HepG2 (cell line): ENCODE data around the gene PSMC3IP. TPM values are rescaled to one million over a fixed set of nuclear protein-coding genes. Genes with fewer than 3 reads are reported as not detected.
A peak's percentile ranks its signal among the peaks of the same experiment; 100 is the strongest.

ENCODE experiments used
- BORCS8-MEF2B ChIP-seq: sonication (generic); formaldehyde crosslinking; IDR thresholded peaks from 2 replicates; pipeline ENCODE4 v1.8.0; 2022; ENCODE audit warnings: mild to moderate bottlenecking, missing genetic modification reagents
- CCAR2 ChIP-seq: fragments of 200-400 bp; formaldehyde crosslinking; optimal IDR thresholded peaks from 2 replicates; pipeline ENCODE3; 2018; ENCODE audit warnings: low read depth, mild to moderate bottlenecking, low read length, moderate library complexity
- GPN1 ChIP-seq: sonication (generic); formaldehyde crosslinking; IDR thresholded peaks from 2 replicates; pipeline ENCODE4 v1.5.1; 2020; ENCODE audit warnings: missing genetic modification reagents, borderline replicate concordance
- KDM6A ChIP-seq: IDR thresholded peaks from 2 replicates; pipeline ENCODE4 v1.6.1; 2016; ENCODE audit warnings: low read depth
- NAIF1 ChIP-seq: sonication (generic); formaldehyde crosslinking; IDR thresholded peaks from 2 replicates; pipeline ENCODE4 v1.5.0; 2020; ENCODE audit warnings: mild to moderate bottlenecking, missing genetic modification reagents, borderline replicate concordance
- PHF8 ChIP-seq: sonication (generic); formaldehyde crosslinking; IDR thresholded peaks from 2 replicates; pipeline ENCODE4 v1.5.0; 2020; ENCODE audit warnings: missing genetic modification reagents
- ZBTB44 ChIP-seq: sonication (generic); formaldehyde crosslinking; IDR thresholded peaks from 2 replicates; pipeline ENCODE4 v1.4.0; 2020; ENCODE audit warnings: missing genetic modification reagents
- ZMAT5 ChIP-seq: sonication (generic); formaldehyde crosslinking; IDR thresholded peaks from 2 replicates; pipeline ENCODE4 v1.5.0; 2020; ENCODE audit warnings: mild to moderate bottlenecking, low read depth, missing genetic modification reagents, borderline replicate concordance
- ZNF17 ChIP-seq: sonication (generic); formaldehyde crosslinking; IDR thresholded peaks from 2 replicates; pipeline ENCODE4 v1.5.0; 2020; ENCODE audit warnings: mild to moderate bottlenecking, missing genetic modification reagents
- ZNF225 ChIP-seq: sonication (generic); formaldehyde crosslinking; IDR thresholded peaks from 2 replicates; pipeline ENCODE4 v1.4.0; 2020; ENCODE audit warnings: mild to moderate bottlenecking, missing genetic modification reagents
- ZNF441 ChIP-seq: sonication (generic); formaldehyde crosslinking; IDR thresholded peaks from 2 replicates; pipeline ENCODE4 v1.7.0; 2021; ENCODE audit warnings: missing genetic modification reagents, borderline replicate concordance
- ZNF556 ChIP-seq: sonication (generic); formaldehyde crosslinking; IDR thresholded peaks from 2 replicates; pipeline ENCODE4 v1.4.0; 2020; ENCODE audit warnings: mild to moderate bottlenecking, missing genetic modification reagents, borderline replicate concordance
- ZNF619 ChIP-seq: sonication (generic); formaldehyde crosslinking; IDR thresholded peaks from 2 replicates; pipeline ENCODE4 v1.4.0; 2020; ENCODE audit warnings: mild to moderate bottlenecking, missing genetic modification reagents
- ZNF770 ChIP-seq: sonication (generic); formaldehyde crosslinking; IDR thresholded peaks from 2 replicates; pipeline ENCODE4 v1.5.0; 2020; ENCODE audit warnings: mild to moderate bottlenecking, missing genetic modification reagents
- ZNF891 ChIP-seq: sonication (generic); formaldehyde crosslinking; IDR thresholded peaks from 2 replicates; pipeline ENCODE4 v1.5.0; 2020; ENCODE audit warnings: mild to moderate bottlenecking, missing genetic modification reagents
- polyA plus RNA-seq, 8 experiments: library from polyadenylated mRNA; depleted of rRNA in 3 of 8; stranded (reverse) in 7 of 8; unstranded in 1 of 8; fragments of >200 nt; fragmentation: Illumina TruSeq in 4 of 8; extraction: Trizol in 4 of 8; gene quantifications; 2 replicates each; pipeline versions ENCODE4 v1.2.1 to v1.2.3, GENCODE V29; 2011 to 2016; ENCODE audit warnings: low read depth in 4 of 8, missing spikeins in 1 of 8, mixed read lengths in 1 of 8; ENCODE audit not compliant: insufficient read depth in 1 of 8
- total RNA-seq, 5 experiments: library from RNA; depleted of rRNA; stranded (reverse); fragments of >200 nt; fragmentation: Illumina TruSeq; extraction: Trizol; gene quantifications; 2 replicates each; pipeline ENCODE4 v1.2.3, GENCODE V29; 2016; ENCODE audit warnings: low read depth in 1 of 5
- TF ChIP-seq, protein P1 (sequence below): sonication (generic); formaldehyde crosslinking; IDR thresholded peaks from 2 replicates; pipeline ENCODE4 v1.4.0; 2020; ENCODE audit warnings: missing genetic modification reagents

PSMC3IP gene
- total and polyA plus RNA-seq, 2 of the 13 experiments (the other 11 are each of a cell fraction or from before 2014, with no cell fraction given) = 6.5 to 22.4 TPM

DNA sequence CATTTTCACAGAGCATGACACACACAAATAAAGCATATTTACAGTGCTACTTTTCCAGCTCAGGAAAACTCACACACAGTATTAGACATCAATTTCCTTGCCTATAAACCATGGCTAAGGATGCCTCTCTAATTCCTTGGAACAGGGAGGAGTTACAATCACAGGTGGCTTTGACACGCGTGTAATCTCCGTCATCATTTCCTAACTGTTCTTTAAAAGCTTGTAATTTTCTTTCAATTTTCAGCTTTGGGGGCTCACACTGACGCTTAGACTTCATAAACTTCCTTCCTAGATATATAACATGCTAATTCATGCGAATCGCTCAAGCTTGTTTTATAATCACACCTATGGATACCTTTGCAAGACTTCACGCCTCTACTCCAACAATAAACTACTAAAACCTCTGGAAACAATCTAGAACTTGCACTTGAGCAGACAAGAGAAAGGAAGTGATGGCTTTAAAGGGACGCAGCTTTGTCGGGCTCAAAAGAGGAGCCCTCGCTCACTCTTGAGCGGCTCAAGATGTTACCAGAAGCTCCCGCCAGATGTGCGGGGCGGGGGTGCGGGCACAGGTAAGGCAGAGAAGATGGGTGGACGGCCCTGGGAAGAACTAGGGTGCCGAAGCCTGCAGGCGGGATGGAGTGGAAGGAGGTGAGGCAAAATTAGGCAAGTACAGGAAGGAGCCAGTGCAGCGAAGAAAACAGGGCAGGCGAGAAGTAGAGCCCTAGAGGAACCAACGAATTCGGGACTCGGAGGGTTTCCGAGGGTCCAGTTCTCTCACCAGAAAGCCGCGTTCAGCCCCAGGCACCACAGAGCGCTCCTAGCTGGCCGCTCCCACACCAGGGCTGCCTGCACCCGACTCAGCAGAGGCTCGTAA is 31.0 kb upstream of the PSMC3IP start (continued):
- no peak for TF ChIP-seq KDM6A
- no peak for TF ChIP-seq NAIF1
- TF ChIP-seq GPN1 (CRISPR knock-in tag) = no peak
- no peak for TF ChIP-seq ZNF770 (CRISPR knock-in tag)
- 0 out of 2 replicates have a peak, but pooled peaks have one; percentile 77 for TF ChIP-seq ZNF891 (CRISPR knock-in tag)
- no peak for TF ChIP-seq CCAR2
- TF ChIP-seq BORCS8-MEF2B (CRISPR knock-in tag) = no peak
- no peak for TF ChIP-seq ZBTB44
- TF ChIP-seq PHF8 (CRISPR knock-in tag) = no peak
- TF ChIP-seq ZNF225 = peak; percentile 24; the same call in 1 of the 2 replicates
- 0 out of 2 replicates have a peak, but pooled peaks have one; percentile 33 for TF ChIP-seq ZNF556
- TF ChIP-seq ZMAT5 = 0 out of 2 replicates have a peak, but pooled peaks have one; percentile 23
- TF ChIP-seq ZNF619 (CRISPR knock-in tag) = 0 out of 2 replicates have a peak, but pooled peaks have one; percentile 1
- TF ChIP-seq ZNF441 = no peak
- TF ChIP-seq, protein P1, sequence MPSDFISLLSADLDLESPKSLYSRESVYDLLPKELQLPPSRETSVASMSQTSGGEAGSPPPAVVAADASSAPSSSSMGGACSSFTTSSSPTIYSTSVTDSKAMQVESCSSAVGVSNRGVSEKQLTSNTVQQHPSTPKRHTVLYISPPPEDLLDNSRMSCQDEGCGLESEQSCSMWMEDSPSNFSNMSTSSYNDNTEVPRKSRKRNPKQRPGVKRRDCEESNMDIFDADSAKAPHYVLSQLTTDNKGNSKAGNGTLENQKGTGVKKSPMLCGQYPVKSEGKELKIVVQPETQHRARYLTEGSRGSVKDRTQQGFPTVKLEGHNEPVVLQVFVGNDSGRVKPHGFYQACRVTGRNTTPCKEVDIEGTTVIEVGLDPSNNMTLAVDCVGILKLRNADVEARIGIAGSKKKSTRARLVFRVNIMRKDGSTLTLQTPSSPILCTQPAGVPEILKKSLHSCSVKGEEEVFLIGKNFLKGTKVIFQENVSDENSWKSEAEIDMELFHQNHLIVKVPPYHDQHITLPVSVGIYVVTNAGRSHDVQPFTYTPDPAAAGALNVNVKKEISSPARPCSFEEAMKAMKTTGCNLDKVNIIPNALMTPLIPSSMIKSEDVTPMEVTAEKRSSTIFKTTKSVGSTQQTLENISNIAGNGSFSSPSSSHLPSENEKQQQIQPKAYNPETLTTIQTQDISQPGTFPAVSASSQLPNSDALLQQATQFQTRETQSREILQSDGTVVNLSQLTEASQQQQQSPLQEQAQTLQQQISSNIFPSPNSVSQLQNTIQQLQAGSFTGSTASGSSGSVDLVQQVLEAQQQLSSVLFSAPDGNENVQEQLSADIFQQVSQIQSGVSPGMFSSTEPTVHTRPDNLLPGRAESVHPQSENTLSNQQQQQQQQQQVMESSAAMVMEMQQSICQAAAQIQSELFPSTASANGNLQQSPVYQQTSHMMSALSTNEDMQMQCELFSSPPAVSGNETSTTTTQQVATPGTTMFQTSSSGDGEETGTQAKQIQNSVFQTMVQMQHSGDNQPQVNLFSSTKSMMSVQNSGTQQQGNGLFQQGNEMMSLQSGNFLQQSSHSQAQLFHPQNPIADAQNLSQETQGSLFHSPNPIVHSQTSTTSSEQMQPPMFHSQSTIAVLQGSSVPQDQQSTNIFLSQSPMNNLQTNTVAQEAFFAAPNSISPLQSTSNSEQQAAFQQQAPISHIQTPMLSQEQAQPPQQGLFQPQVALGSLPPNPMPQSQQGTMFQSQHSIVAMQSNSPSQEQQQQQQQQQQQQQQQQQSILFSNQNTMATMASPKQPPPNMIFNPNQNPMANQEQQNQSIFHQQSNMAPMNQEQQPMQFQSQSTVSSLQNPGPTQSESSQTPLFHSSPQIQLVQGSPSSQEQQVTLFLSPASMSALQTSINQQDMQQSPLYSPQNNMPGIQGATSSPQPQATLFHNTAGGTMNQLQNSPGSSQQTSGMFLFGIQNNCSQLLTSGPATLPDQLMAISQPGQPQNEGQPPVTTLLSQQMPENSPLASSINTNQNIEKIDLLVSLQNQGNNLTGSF (CRISPR knock-in tag) = no peak
- no peak; the same call in 1 of the 2 replicates for TF ChIP-seq ZNF17 (CRISPR knock-in tag)
